Mesenchymal stem cell (in vitro differentiated cells and primary cell): ENCODE results near the gene MAP4K3.

Experiments
- DNase-seq: peaks from one replicate; pipeline ENCODE4 v3.0.0-alpha.2; 2013
- H2AFZ ChIP-seq: one replicate; pipeline ENCODE4 v1.6.1; 2013; ENCODE audit warnings: low read depth, mild to moderate bottlenecking, control low read depth, inconsistent platforms, low read length, moderate library complexity
- H2AK5ac ChIP-seq: 2 replicates; pipeline ENCODE4 v1.6.1; 2013; ENCODE audit warnings: low read length, moderate library complexity, mild to moderate bottlenecking, inconsistent platforms; ENCODE audit not compliant: severe bottlenecking
- H2BK120ac ChIP-seq: one replicate; pipeline ENCODE4 v1.6.1; 2013; ENCODE audit warnings: low read depth, mild to moderate bottlenecking, inconsistent platforms, low read length, moderate library complexity
- H2BK12ac ChIP-seq, 2 experiments: one replicate each; pipeline ENCODE4 v1.6.1; 2013; ENCODE audit warnings: inconsistent platforms in 2 of 2, low read length in 2 of 2, mild to moderate bottlenecking in 2 of 2, moderate library complexity in 2 of 2, control low read depth in 1 of 2
- H2BK15ac ChIP-seq: one replicate; pipeline ENCODE4 v1.6.1; 2013; ENCODE audit warnings: mild to moderate bottlenecking, low read depth, inconsistent platforms; ENCODE audit not compliant: poor library complexity, severe bottlenecking
- H2BK5ac ChIP-seq: 2 replicates; pipeline ENCODE4 v1.6.1; 2013; ENCODE audit warnings: low read depth, mild to moderate bottlenecking, low read length, control low read depth, inconsistent platforms; ENCODE audit not compliant: poor library complexity, severe bottlenecking
- H3K14ac ChIP-seq, 2 experiments: one replicate each; pipeline ENCODE4 v1.6.1; 2013; ENCODE audit warnings: inconsistent platforms in 2 of 2, low read length in 2 of 2, control low read depth in 1 of 2, mild to moderate bottlenecking in 1 of 2, moderate library complexity in 1 of 2
- H3K18ac ChIP-seq, 2 experiments: one replicate each; pipeline ENCODE4 v1.6.1; 2013; ENCODE audit warnings: inconsistent platforms in 2 of 2, low read length in 2 of 2, control low read depth in 1 of 2, low read depth in 1 of 2, mild to moderate bottlenecking in 1 of 2
- H3K23ac ChIP-seq, 2 experiments: one replicate each; pipeline ENCODE4 v1.6.1; 2013; ENCODE audit warnings: inconsistent platforms in 2 of 2, low read length in 2 of 2, mild to moderate bottlenecking in 2 of 2, moderate library complexity in 2 of 2, control low read depth in 1 of 2
- H3K27ac ChIP-seq: 2 replicates; pipeline ENCODE4 v1.5.1; 2013; ENCODE audit warnings: mild to moderate bottlenecking, moderate library complexity, low read length, control low read depth, inconsistent platforms; ENCODE audit not compliant: poor library complexity, severe bottlenecking
- H3K27me3 ChIP-seq, 2 experiments: 2 replicates each; pipeline versions ENCODE4 v1.6.1 to v1.7.0; 2013; ENCODE audit warnings: low read length in 2 of 2, mild to moderate bottlenecking in 2 of 2, moderate library complexity in 2 of 2, control low read depth in 1 of 2, inconsistent platforms in 1 of 2; ENCODE audit not compliant: control insufficient read depth in 1 of 2, insufficient read depth in 1 of 2
- H3K36me3 ChIP-seq, 2 experiments: 2 replicates each; pipeline versions ENCODE4 v1.6.1 to v1.7.0; 2013; ENCODE audit warnings: low read length in 2 of 2, control low read depth in 1 of 2, inconsistent platforms in 1 of 2, low read depth in 1 of 2, mild to moderate bottlenecking in 1 of 2; ENCODE audit not compliant: insufficient read depth in 2 of 2, control insufficient read depth in 1 of 2
- H3K4ac ChIP-seq, 2 experiments: one replicate each; pipeline ENCODE4 v1.6.1; 2013; ENCODE audit warnings: inconsistent platforms in 2 of 2, low read length in 2 of 2, mild to moderate bottlenecking in 2 of 2, moderate library complexity in 2 of 2, control low read depth in 1 of 2, low read depth in 1 of 2
- H3K4me1 ChIP-seq: 2 replicates; pipeline ENCODE4 v1.6.1; 2013; ENCODE audit warnings: low read depth, low read length, control low read depth; ENCODE audit not compliant: control insufficient read depth, insufficient read depth
- H3K4me2 ChIP-seq: 2 replicates; pipeline ENCODE4 v1.6.1; 2013; ENCODE audit warnings: low read length, mild to moderate bottlenecking, inconsistent platforms; ENCODE audit not compliant: poor library complexity, severe bottlenecking
- H3K4me3 ChIP-seq, 2 experiments: 2 replicates each; pipeline versions ENCODE4 v1.5.1 to v1.7.0; 2013; ENCODE audit warnings: low read length in 2 of 2, mild to moderate bottlenecking in 2 of 2, control low read depth in 1 of 2, low read depth in 1 of 2; ENCODE audit not compliant: insufficient read depth in 1 of 2
- H3K79me1 ChIP-seq: replicated peaks from 2 replicates; pipeline ENCODE4 v1.6.1; 2013; ENCODE audit warnings: mild to moderate bottlenecking, control low read depth, low read length, inconsistent platforms; ENCODE audit not compliant: poor library complexity, severe bottlenecking
- H3K9ac ChIP-seq: 2 replicates; pipeline ENCODE4 v1.7.0; 2013; ENCODE audit warnings: mild to moderate bottlenecking, low read length, moderate library complexity
- H3K9me3 ChIP-seq: 2 replicates; pipeline ENCODE4 v1.7.0; 2013; ENCODE audit warnings: mild to moderate bottlenecking, low read length; ENCODE audit not compliant: control insufficient read depth
- H4K8ac ChIP-seq: one replicate; pipeline ENCODE4 v1.6.1; 2013; ENCODE audit warnings: inconsistent platforms, mild to moderate bottlenecking, low read length, moderate library complexity
- H4K91ac ChIP-seq: one replicate; pipeline ENCODE4 v1.6.1; 2013; ENCODE audit warnings: mild to moderate bottlenecking, low read length, inconsistent platforms
- WGBS: methylation state at CpG from one replicate; pipeline ENCODE4 v1.1.7; 2013; ENCODE audit warnings: mixed read lengths; 5-methylcytosine and 5-hydroxymethylcytosine counted together

MAP4K3 gene

DNA sequence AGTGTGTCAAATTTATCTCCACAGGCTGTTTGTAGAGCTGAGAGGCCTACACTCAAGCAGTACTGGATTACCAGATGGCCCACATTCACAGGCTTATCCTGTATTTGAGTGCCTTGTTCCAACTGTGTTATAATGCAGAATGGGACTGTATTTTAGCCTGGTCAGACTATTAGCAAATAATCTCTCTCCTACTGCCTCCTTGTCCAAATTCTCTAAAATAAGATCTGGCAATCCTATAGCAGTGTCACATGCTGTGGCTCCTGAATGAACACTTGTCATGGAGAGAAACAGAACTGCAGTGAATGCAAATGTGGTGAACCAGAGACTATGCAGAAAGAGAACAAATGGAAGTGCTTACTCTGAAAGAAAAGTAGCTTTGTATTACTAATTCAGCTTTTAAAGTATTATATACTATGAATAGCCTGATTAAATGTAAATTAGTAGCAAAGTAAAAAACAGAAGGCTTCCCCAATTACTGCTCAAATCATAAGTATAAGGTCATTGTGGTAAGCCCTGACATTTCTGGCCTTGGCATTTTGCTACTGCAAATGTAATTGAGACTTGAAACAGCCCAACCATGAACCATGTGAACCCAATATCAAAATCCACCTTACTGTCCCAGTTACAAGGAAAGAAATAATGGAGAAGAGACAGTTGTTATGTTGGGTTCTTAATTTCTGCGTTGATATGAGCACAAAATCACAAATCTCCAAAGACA, 80.0 kb downstream of the MAP4K3 start:
- no peak overlapping the region for H3K4ac ChIP-seq
- H2BK5ac ChIP-seq: no peak overlapping the region
- H3K18ac ChIP-seq: no peak overlapping the region
- DNase-seq: no peak
- no peak overlapping the region for H4K8ac ChIP-seq
- no peak overlapping the region for H2AFZ ChIP-seq
- no peak overlapping the region for H2BK12ac ChIP-seq
- H3K4me2 ChIP-seq: no peak overlapping the region
- H3K27me3 ChIP-seq: no peaks in the 10 kb centered on the region
- H4K91ac ChIP-seq: no peak overlapping the region
- peaks cover 19 to 61% of the 10 kb centered on the region in 2 experiments for H3K36me3 ChIP-seq
- peaks cover 26% of the 10 kb centered on the region for H3K9me3 ChIP-seq
- no peak overlapping the region for H2AK5ac ChIP-seq
- H3K4me3 ChIP-seq: no peak overlapping the region
- no CpG with 5 or more reads among the region's 1 CpG for WGBS
- H3K79me1 ChIP-seq: peaks cover 23% of the 10 kb centered on the region
- H3K4me1 ChIP-seq: no peaks in the 10 kb centered on the region
- no peak overlapping the region for H3K14ac ChIP-seq
- no peak overlapping the region for H3K27ac ChIP-seq
- no peak overlapping the region for H3K23ac ChIP-seq
- H2BK120ac ChIP-seq: no peak overlapping the region
- no peak overlapping the region for H2BK15ac ChIP-seq
- H3K9ac ChIP-seq: no peak overlapping the region

DNA sequence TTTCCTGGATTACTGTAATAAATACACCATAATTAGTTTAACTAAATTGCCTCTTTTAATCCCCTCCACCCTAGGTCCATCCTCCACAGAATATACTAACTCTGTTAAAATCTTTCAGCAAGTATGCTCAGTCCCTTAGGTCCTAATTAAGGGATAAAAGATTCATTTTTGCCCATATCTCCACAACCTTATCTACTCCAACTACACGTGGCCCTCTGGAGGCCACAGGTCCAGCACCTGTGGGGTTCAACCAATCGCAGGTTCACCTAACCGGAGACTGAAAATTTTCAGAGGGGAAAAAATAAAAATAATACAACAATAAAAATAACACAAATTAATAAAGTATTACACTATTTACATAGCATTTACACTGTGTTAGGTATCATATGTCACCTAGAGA, 86.4 kb downstream of the MAP4K3 start:
- Histone ChIP-seq H2BK5ac (no peak overlapping the region), H3K23ac (no peak overlapping the region), H3K18ac (no peak overlapping the region), H3K4ac (no peak overlapping the region), H2AFZ (no peak overlapping the region), H3K36me3 (peaks cover 9 to 34% of the 10 kb centered on the region in 2 experiments), H3K27ac (no peak overlapping the region), H2AK5ac (no peak overlapping the region), H2BK12ac (no peak overlapping the region), H3K9me3 (no peaks in the 10 kb centered on the region), H3K79me1 (peaks cover 15% of the 10 kb centered on the region), H3K4me1 (no peaks in the 10 kb centered on the region), H2BK15ac (no peak overlapping the region), H3K14ac (no peak overlapping the region), H4K91ac (no peak overlapping the region), H3K27me3 (no peaks in the 10 kb centered on the region), H3K9ac (no peak overlapping the region), H4K8ac (no peak overlapping the region), H3K4me2 (no peak overlapping the region), H3K4me3 (no peak overlapping the region), H2BK120ac (no peak overlapping the region)
- DNase-seq: no peak
- 50% methylated on average over 1 of the region's 3 CpGs for WGBS

DNA sequence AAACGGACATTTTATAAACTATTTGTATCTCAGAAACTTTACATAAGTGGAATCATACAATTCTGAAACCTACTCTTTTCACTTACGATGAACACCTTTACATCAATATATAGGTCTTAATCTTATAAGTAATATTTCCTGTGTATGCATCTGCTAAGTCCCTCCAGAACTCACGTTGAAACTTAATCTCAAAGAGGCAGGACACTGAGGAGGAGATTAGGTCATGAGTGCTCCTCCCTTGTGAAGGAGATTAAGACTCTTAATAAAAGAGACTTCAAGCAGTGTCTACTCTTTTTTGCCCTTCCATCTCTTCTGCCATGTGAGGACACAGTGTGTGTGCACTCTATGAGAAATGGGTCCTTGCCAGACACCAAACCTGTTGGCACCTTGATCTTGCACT, 98.6 kb downstream of the MAP4K3 start:
- Histone ChIP-seq H3K27ac (no peak overlapping the region), H3K79me1 (peaks cover 16% of the 10 kb centered on the region), H2BK120ac (no peak overlapping the region), H4K91ac (no peak overlapping the region), H3K9me3 (no peaks in the 10 kb centered on the region), H3K36me3 (peaks cover 0 to 36% of the 10 kb centered on the region in 2 experiments), H3K4me3 (no peak overlapping the region), H2AK5ac (no peak overlapping the region), H4K8ac (no peak overlapping the region), H3K14ac (no peak overlapping the region), H3K27me3 (no peaks in the 10 kb centered on the region), H3K18ac (no peak overlapping the region), H2AFZ (no peak overlapping the region), H3K4me2 (no peak overlapping the region), H3K23ac (no peak overlapping the region), H3K4ac (no peak overlapping the region), H3K4me1 (no peaks in the 10 kb centered on the region), H2BK12ac (no peak overlapping the region), H2BK5ac (no peak overlapping the region), H3K9ac (no peak overlapping the region), H2BK15ac (no peak overlapping the region)
- 100% methylated on average over 2 of the region's 3 CpGs for WGBS
- DNase-seq: no peak

DNA sequence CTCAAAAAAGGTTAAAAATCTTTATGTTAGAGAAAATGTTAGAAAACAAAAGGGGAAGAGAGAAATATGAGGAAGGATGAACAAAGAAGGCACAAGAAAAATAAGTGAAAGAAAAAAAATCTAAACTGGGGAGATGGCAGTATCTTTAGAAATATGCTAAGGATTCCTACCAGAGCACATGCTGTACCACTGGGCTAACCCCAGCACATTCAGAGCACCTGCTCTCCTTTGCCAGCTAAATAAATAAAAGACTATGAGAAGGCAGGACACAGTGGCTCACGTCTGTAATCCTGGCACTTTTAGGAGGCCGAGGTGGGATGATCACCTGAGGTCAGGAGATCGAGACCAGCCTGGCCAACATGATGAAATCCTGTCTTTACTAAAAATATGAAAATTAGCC, 101.2 kb downstream of the MAP4K3 start:
- no peak overlapping the region for H2BK120ac ChIP-seq
- WGBS: 100% methylated on average over 3 of the region's 3 CpGs

More for the DNA sequence above, 101.2 kb downstream of the MAP4K3 start:
- DNase-seq: no peak
- Histone ChIP-seq H3K36me3 (peaks cover 0 to 47% of the 10 kb centered on the region in 2 experiments), H2BK15ac (no peak overlapping the region), H3K9ac (no peak overlapping the region), H2BK5ac (no peak overlapping the region), H2AFZ (no peak overlapping the region), H3K4me3 (no peak overlapping the region), H3K4ac (no peak overlapping the region), H3K79me1 (peaks cover 16% of the 10 kb centered on the region), H3K27me3 (no peaks in the 10 kb centered on the region), H4K8ac (no peak overlapping the region), H3K9me3 (no peaks in the 10 kb centered on the region), H3K4me2 (no peak overlapping the region), H3K27ac (no peak overlapping the region), H3K14ac (no peak overlapping the region), H3K4me1 (no peaks in the 10 kb centered on the region), H4K91ac (no peak overlapping the region), H3K23ac (no peak overlapping the region), H2AK5ac (no peak overlapping the region), H3K18ac (no peak overlapping the region), H2BK12ac (no peak overlapping the region)
